GM19043 (cell line): ENCODE measurements around the gene UGT1A10.
"Not testable (repeated sequence)": the region's sequence is repeated elsewhere in the genome, so short reads cannot be mapped to it uniquely, and the experiment has no call there.

ENCODE experiments used
- ATAC-seq: cut with Tn5 transposase; IDR thresholded peaks from one replicate; pipeline ENCODE4 v1.9.1; 2021; ENCODE audit warnings: low read depth; ENCODE audit not compliant: unreplicated experiment

UGT1A10 gene

GRCh38 chr2:233736868-233737653, 100.8 kb downstream of the UGT1A10 start:
- not testable (repeated sequence) for ATAC-seq

GRCh38 chr2:233740870-233741269, 104.6 kb downstream of the UGT1A10 start:
- no peak for ATAC-seq

- no peak for ATAC-seq
Observed at GRCh38 chr2:233743464-233744259, 107.4 kb downstream of the UGT1A10 start.

GRCh38 chr2:233745073-233745755, 109.0 kb downstream of the UGT1A10 start:
- ATAC-seq, result no peak

GRCh38 chr2:233745838-233746237, 109.6 kb downstream of the UGT1A10 start:
- not testable (repeated sequence) for ATAC-seq

- no peak for ATAC-seq
Observed at GRCh38 chr2:233746475-233747282, 110.4 kb downstream of the UGT1A10 start.

- ATAC-seq, result no peak
Observed at GRCh38 chr2:233747283-233747544, 111.0 kb downstream of the UGT1A10 start.

- ATAC-seq, result not testable (repeated sequence)
Observed at GRCh38 chr2:233750689-233751088, 114.4 kb downstream of the UGT1A10 start.

GRCh38 chr2:233751212-233752009, 115.2 kb downstream of the UGT1A10 start:
- not testable (repeated sequence) for ATAC-seq

GRCh38 chr2:233754872-233755611, 118.8 kb downstream of the UGT1A10 start:
- no peak for ATAC-seq

GRCh38 chr2:233756429-233757081, 120.3 kb downstream of the UGT1A10 start:
- ATAC-seq, result no peak

GRCh38 chr2:233758141-233758540, 121.9 kb downstream of the UGT1A10 start:
- no peak for ATAC-seq

GRCh38 chr2:233758849-233759248, 122.6 kb downstream of the UGT1A10 start:
- ATAC-seq, result no peak

GRCh38 chr2:233760043-233760442, 123.8 kb downstream of the UGT1A10 start, which contains the start of gene UGT1A1:
TSS of gene UGT1A1 (plus strand) at chr2:233760270. CDS start at chr2:233760288, 18 bp downstream.
- ATAC-seq, result no peak

- ATAC-seq, result no peak
Observed at GRCh38 chr2:233761040-233761769, 125.0 kb downstream of the UGT1A10 start.

GRCh38 chr2:233764264-233764663, 128.0 kb downstream of the UGT1A10 start:
- no peak for ATAC-seq

GRCh38 chr2:233764761-233765160, 128.5 kb downstream of the UGT1A10 start:
- no peak for ATAC-seq

- ATAC-seq, result no peak
Observed at GRCh38 chr2:233766416-233766815, 130.2 kb downstream of the UGT1A10 start.
